COLO668 (cell line): ENCODE measurements around the gene AUTS2.
"Not testable (repeated sequence)": the region's sequence is repeated elsewhere in the genome, so short reads cannot be mapped to it uniquely, and the experiment has no call there.

Source experiments
- DNase-seq: peaks from one replicate; lab custom pipeline; 2025; ENCODE audit not compliant: unreplicated experiment; lab: John Stamatoyannopoulos, UW

Gene AUTS2

DNA sequence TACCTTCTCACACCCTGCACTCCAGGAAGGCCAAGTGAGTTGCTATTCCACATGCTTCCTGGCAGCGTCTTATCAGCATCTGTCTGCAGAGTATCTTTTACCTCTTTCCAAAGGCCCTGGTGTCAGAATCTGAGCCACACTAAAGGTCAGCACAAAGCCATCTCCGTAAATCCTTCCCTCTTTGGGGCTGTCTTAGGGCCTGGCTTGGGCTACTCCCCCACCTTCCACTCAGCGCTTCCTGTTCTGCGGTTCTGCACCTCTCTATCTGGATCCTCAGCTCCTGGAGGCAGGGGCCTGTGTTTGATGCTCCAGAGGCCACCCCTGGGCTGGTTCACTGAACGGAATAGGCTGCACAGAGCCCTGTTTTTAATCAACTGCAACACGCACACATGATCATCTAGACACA, 1198.8 kb downstream of the AUTS2 start:
- DNase-seq: no peak

DNA sequence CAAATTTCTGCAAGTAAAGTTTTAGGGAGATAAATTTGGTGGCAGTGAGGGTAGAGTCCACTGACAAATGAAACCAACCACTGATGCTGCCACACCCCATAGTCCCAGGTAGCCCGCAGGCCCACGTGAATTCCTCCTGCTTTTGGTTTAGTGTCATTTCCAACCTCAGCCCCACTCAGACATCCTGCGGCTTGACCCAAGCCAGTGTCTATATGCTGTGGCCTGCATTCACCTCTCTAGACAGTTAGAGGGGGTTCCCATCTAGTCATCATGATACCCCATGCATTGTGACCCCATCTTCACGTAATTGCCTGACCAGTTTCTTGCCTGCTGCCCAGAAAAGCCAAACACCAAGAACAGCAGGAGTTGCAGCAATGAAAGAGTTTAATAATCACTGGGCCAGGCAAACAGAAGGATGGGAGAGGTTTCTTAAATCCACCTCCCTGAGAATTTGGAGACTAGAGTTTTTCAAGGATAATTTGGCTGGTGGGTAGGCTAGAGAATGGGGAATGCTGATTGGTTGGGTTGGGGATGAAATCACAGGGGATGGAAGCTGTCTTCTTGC, 1201.6 kb downstream of the AUTS2 start:
- no peak for DNase-seq

DNA sequence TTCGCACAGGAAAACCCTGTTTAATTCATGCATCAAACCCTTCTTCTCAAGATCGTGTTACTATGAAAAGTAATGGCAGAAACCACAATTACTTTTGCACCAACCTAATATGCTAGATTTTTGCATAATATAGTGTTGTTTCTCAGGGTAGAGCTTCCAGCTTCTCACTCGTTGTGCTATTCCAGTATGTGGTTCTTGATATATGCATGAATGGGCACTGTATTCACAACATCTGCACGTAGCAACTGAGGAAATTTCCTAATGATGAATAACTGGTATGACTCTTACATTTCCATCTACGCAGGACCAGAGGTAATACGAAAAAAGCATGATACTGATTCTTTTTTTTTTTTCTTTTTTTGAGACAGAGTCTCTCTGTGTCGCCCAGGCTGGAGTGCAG, 1207.1 kb downstream of the AUTS2 start:
- DNase-seq: no peak

- no peak for DNase-seq
Measured at GRCh38 chr7:70807650-70808049, 1209.4 kb downstream of the AUTS2 start.

- DNase-seq: no peak
Measured at GRCh38 chr7:70808876-70809275, 1210.6 kb downstream of the AUTS2 start.

- no peak for DNase-seq
Measured at GRCh38 chr7:70810558-70811139, 1212.4 kb downstream of the AUTS2 start.

DNA sequence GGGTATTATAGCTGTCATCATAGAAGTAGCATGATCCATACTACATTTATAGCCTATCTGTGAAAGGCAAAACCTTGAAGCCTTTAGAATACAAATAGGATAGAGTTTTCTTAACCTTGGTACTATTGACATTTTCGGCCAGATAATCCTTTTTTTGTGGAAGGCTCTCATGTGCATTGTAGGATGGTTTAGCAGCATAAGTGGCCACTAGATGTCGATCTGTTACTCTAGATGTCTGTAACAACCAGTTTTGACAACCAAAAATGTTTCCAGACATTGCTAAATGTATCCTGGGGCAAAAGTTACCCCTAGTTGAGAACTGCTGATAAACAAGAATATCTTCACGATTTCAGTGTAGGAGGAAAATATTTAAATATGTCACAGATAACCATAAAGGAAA, 1214.2 kb downstream of the AUTS2 start:
- DNase-seq: no peak

DNA sequence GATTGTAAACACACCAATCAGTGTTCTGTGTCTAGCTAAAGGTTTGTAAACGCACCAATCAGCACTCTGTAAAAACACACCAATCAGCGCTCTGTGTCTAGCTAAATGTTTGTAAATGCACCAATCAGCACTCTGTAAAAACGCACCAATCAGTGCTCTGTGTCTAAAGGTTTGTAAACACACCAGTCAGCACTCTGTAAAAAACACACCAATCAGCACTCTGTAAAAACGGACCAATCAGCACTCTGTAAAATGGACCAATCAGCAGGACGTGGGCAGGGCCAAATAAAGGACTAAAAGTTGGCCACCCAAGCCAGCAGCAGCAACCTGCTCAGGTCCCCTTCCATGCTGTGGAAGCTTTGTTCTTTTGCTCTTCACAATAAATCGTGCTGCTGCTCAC, 1224.2 kb downstream of the AUTS2 start:
- DNase-seq: not testable (repeated sequence)

DNA sequence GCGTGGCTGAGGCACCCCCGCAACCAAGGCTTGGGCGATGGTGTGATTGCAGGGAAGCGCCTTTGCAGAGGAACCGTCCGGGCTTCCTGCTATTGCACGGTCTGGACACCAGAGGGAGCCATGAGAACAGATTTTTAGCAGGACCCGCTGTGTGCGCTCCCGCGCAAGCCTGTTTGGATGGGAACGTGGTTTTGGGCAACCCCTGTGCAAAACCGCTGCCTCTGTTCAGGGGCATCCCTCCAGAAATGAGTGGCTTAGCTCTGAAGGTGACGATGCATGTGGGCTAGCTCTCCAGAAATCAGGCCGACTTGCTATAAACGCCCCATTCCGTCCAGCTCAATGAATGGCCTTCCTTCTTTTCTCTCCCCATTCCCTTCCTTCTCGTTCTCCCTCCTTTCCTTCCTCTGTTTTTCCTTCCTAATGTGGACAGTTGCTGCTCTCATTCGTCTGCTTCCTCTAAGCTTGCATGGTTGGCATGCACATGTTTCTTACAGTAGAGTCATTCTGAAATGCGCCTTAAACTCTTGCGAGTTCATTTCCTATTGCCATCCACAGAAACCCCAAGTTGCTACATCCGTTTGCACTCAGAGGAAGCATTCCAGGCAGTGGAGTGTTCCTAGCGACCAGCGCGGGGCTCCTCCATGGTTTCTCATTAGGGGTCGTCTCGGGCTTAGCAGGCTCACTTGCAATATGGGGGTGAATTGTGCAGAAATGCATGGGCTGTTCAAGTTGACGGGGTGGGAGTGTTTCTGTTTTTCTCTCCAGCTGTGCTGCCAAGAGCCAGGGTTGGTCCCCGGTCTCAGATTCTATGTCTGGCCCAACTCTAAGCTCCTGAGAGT, 1231.2 kb downstream of the AUTS2 start:
- DNase-seq: peak; percentile 54

DNA sequence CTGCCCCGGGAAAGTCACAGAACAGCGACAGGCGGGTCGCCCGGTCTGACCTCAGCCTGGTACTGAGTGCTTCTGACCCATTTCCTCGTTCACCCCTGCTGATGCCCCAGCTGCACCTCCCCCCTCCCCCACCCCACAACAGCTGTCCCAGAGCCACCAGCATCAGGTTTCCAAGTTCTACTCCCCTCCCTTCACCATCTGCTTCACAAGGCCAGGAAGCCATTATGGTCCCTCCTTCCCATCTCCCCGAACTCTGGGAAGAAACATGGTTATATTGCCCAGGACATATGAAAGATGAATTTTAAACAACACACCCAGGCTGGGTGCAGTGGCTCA, 1231.8 kb downstream of the AUTS2 start:
- no peak for DNase-seq

DNA sequence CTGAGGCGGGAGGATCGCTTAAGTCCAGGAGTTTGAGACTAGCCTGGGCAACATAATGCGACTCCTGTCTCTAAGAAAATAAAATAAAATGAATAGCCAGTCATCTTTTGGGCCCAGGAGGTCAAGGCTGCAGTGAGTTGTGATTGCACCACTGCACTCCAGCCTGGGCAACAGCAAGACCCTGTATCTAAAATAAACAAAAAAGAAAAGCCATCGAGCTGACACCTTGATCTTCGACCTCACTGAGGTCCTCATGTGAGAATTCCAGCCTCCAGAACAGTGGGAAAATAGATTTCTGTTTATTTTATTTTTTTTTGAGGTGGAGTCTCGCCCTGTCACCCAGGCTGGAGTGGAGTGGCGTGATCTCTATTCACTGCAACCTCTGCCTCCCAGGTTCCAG, 1232.2 kb downstream of the AUTS2 start:
- DNase-seq: no peak

DNA sequence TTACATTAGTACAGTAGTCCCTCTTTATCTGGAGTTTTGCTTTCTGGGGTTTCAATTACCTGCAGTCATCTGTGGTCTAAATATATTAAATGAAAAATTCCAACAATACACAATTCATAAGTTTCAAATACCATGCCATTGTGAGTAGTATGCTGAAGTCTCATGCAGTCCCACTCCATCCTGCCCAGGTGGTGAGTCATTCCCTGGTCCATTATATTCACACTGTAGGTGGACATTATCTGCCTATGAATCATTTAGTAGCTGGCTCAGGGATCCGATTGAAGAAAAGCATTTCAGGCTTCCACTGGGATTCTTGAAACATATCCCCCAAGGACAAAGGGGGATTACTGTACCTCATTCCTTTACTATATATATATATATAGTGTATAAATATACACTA, 1235.5 kb downstream of the AUTS2 start:
- no peak for DNase-seq

DNA sequence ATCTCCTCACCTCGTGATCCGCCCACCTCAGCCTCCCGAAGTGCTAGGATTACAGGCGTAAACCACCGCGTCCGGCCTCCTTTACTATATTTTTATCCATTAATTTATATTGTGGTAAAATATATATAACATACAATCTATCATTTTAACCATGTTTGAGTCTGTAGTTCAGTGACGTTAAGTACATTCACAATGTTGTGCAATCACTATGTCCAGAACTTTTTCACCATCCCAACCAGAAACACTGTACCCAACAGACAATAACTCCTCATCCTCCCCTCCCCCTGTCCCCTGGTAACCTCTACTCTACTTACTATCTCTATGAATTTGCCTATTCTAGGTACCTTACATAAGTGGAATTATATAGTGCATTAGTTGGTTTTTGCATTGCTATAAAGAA, 1236.1 kb downstream of the AUTS2 start:
- no peak for DNase-seq

GRCh38 chr7:70835658-70836057, 1237.4 kb downstream of the AUTS2 start:
- DNase-seq: no peak

GRCh38 chr7:70836279-70836678, 1238.0 kb downstream of the AUTS2 start:
- DNase-seq: no peak

DNA sequence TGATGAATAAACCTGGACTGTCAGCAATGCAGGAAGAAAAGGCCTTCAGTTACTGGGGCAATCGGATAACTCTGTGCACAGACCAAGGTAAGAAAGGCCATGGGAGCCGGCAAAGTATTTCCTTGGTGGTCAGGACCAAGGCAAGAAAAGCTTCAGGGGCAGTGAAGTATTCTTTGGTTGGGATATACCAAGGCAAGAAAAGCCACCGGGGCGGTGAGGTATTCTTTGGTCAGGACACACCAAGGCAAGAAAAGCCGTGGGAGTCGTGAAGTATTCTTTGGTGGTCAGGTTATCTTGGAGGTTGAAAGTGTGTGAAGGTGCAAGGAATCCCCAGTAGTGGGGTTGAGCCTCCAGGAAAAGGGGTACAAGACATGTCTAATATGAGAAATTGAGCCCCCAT, 1238.7 kb downstream of the AUTS2 start:
- DNase-seq: no peak

- DNase-seq: no peak
Measured at GRCh38 chr7:70837589-70837988, 1239.3 kb downstream of the AUTS2 start.

DNA sequence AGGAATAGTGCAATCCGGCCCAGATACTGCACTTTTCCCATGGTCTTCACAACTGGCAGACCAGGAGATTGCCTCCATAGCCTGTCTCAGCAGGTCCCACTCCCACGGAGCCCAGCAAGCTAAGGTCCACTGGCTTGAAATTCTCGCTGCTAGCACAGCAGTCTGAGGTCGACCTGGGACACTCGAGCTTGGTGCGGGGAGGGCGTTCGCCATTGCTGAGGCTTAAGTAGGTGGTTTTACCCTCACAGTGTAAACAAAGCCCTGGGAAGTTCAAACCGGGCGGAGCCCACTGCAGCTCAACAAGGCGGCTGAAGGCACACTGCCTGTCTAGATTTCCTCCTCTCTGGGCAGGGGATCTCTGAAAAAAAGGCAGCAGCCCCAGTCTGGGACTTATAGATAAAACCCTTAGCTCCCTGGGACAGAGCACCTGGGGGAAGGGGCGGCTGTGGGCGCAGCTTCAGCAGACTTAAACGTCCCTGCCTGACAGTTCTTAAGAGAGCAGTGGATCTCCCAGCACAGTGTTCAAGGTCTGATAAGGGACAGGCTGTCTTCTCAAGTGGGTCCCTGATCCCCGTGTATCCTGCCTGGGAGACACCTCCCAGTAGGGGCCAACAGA, 1240.1 kb downstream of the AUTS2 start:
- DNase-seq: no peak
